Heart left ventricle (tissue), 13 donors: ENCODE data around the gene FANCE.

ENCODE experiments used
- POLR2A ChIP-seq, 2 donors: fragments of 450-650 bp; IDR thresholded peaks; one replicate each; pipeline ENCODE4 v1.6.1; 2017; ENCODE audit warnings: antibody characterized with exemption in 2 of 2, mild to moderate bottlenecking in 2 of 2, moderate library complexity in 2 of 2
- TF ChIP-seq, protein P1 (sequence below), 12 donors: fragments of 200-600 bp; sonication (generic) in 4 of 12; IDR thresholded peaks; one replicate each; pipeline versions ENCODE4 v1.5.0 to v1.8.0; 2018 to 2022; ENCODE audit warnings: antibody characterized with exemption in 12 of 12, mild to moderate bottlenecking in 5 of 12
- donor health status: ischemic (EF 13 %, LVEDD 7.1; RV severe dilation, severe dysfunction).
- donor health status: DM: no; HTN: yes; CAD: no.
- donor health status: DM: no; HTN: no; CAD: no.
- donor health status: ischemic (EF 25% LVEDD 6.9; RV normal size, moderate dysfunction).
- donor health status: ischemic (EF 25% LVEDD 5.7; RV mildly dilated, moderate dysfunction).
- donor health status: ischemic (EF 35%, LVEDD 5.7; RV mildly dilated, moderate dysfunction).
- donor health status: nonischemic (EF 11% LVEDD 7.7; RV severe dilation, severe dysfunction).
- donor health status: DM: yes; HTN: yes; CAD: no.
- donor health status: PGD.
- donor health status: ischemic (EF 29% LVEDD 5.4; RV normal size, mild dysfunction).
- donor health status: nonischemic (EF 23%, LVEDD 6.1; RV moderate dilation, normal function).

GRCh38 chr6:35480176-35480575 is 28.0 kb downstream of the FANCE start:
- TF ChIP-seq, protein P1, sequence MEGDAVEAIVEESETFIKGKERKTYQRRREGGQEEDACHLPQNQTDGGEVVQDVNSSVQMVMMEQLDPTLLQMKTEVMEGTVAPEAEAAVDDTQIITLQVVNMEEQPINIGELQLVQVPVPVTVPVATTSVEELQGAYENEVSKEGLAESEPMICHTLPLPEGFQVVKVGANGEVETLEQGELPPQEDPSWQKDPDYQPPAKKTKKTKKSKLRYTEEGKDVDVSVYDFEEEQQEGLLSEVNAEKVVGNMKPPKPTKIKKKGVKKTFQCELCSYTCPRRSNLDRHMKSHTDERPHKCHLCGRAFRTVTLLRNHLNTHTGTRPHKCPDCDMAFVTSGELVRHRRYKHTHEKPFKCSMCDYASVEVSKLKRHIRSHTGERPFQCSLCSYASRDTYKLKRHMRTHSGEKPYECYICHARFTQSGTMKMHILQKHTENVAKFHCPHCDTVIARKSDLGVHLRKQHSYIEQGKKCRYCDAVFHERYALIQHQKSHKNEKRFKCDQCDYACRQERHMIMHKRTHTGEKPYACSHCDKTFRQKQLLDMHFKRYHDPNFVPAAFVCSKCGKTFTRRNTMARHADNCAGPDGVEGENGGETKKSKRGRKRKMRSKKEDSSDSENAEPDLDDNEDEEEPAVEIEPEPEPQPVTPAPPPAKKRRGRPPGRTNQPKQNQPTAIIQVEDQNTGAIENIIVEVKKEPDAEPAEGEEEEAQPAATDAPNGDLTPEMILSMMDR (IDR thresholded peaks at IDR 0.05) = no peak
- TF ChIP-seq POLR2A (IDR thresholded peaks at IDR 0.05) = no peak
